ENCODE results near the gene GAREM1. TPM values are rescaled to one million over a fixed set of nuclear protein-coding genes. Genes with fewer than 3 reads are reported as not detected.

GAREM1 gene
- total and polyA plus RNA-seq, 8 donors = 2.9 to 55.9 (median 13.5) TPM

DNA sequence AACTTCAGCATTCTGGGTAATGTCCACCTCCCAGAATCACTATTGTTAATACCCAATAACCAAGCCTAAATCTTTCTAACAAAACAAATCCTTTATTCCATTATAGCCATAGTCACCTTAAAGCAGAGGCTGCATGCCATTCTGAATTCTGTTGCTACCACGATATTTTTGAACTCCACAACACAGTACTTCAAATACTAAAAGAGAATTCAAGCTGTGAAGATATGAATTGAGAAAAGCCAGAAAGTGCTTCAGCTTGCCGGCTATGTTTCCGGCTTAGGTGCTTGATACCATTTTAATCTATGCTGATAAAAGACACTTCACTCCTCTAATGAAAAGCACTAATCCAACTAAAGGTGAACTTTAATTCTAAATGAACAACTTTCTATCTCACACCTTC lies 41.3 kb downstream of the GAREM1 start:
- ATAC-seq = no peak
- WGBS, 2 donors = 49 to 63% methylated on average over 3 of the region's 3 CpGs
- intact Hi-C loops (cut with DNase I) = no loop called here
- no peak for TF ChIP-seq CTCF (IDR thresholded peaks at IDR 0.05)
- no peak overlapping the region for H3K27ac ChIP-seq
- no peaks in the 10 kb centered on the region for H3K9me3 ChIP-seq
- FAIRE-seq = no peak
- peaks cover 22 to 35% (median 24%) of the 10 kb centered on the region in 3 donors for H3K4me1 ChIP-seq
- no peaks in the 10 kb centered on the region for H3K36me3 ChIP-seq
- no peaks in the 10 kb centered on the region for H3K27me3 ChIP-seq
- no peak for DNase-seq
- no peak overlapping the region for H3K4me3 ChIP-seq

DNA sequence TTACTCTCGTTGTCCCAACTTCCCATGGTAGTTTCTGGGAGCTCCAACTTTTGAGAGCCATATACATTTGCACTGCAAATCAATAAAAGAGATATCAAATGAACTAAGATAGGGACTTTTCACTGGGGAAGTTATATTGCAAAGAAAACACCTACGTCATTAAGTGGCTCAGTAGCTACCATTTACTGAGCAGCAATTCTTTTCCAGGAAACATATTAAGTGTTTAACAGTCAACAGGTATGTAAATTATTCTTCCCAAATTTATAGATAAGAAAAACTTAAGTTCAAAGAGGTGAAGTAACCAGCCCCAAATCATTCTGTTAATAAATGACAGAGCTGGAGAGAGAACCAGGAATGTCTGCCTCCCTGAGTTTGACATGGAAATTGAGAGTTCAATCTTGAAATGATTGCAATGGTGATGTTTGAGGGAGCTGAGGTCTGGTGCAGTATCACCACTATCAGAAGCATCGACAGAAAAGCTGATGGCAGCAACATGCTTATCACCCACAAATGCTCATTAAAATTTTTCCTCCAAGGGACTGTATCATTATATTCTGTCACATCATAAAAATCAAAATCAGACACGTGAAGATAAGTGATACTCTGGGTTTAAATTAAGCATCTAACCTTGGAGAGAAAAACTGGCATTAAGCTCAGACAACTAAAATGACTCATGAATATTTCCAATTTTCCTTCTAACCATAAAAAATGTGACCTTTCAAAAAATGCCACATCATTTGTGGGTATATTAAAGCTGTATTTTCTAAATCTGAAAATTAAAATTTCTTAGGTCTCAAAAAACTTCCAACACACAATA lies 43.4 kb downstream of the GAREM1 start:
- Histone ChIP-seq H3K27me3 (no peaks in the 10 kb centered on the region), H3K27ac (peak overlapping the region in 2 of 4 donors; percentile 7 to 42), H3K36me3 (no peaks in the 10 kb centered on the region), H3K9me3 (no peaks in the 10 kb centered on the region), H3K4me1 (peaks cover 21 to 33% (median 25%) of the 10 kb centered on the region in 3 donors), H3K4me3 (no peak overlapping the region)
- intact Hi-C loops (cut with DNase I) = no loop called here
- DNase-seq (no peak), FAIRE-seq (no peak), ATAC-seq (peak; percentile 13 to 64 (median 61))
- 27 to 28% methylated on average over 4 of the region's 4 CpGs for WGBS, 2 donors
- TF ChIP-seq CTCF (IDR thresholded peaks at IDR 0.05) = no peak

DNA sequence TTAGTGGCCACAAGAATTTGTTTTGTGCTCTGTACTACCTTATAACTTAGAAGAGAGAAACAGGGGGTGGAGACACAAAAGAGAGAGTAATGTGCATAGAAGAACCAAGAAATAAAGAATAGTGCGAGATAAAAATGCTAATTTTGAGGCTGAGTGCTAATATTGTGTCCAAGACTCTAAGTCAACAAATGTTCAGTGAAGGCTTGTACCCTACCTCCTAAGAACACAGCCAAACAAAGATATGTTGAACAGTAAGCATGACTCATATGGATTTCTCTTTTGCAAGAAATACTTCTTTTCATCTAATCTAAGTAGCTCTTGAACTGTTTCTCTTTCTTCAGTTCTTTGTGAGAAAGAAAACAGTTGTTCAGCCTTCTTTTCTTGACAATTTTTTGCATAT lies 45.2 kb downstream of the GAREM1 start:
- Histone ChIP-seq H3K27ac (peak overlapping the region in 1 of 4 donors; percentile 41), H3K36me3 (no peaks in the 10 kb centered on the region), H3K9me3 (no peaks in the 10 kb centered on the region), H3K4me1 (peaks cover 21 to 33% (median 25%) of the 10 kb centered on the region in 3 donors), H3K27me3 (no peaks in the 10 kb centered on the region), H3K4me3 (no peak overlapping the region)
- intact Hi-C loops (cut with DNase I) = no loop called here
- DNase-seq (no peak), ATAC-seq (peak; percentile 27 to 74 (median 61)), FAIRE-seq (no peak)
- 68 to 80% methylated on average over 1 of the region's 1 CpG for WGBS, 2 donors
- no peak for TF ChIP-seq CTCF (IDR thresholded peaks at IDR 0.05)

GRCh38 chr18:32424696-32425095 lies 46.0 kb downstream of the GAREM1 start:
- H3K36me3 ChIP-seq = no peaks in the 10 kb centered on the region
- intact Hi-C loops (cut with DNase I) = no loop called here
- TF ChIP-seq CTCF (IDR thresholded peaks at IDR 0.05) = no peak
- peak in 1 of 4 donors; percentile 24 for ATAC-seq
- peaks cover 21 to 32% (median 25%) of the 10 kb centered on the region in 3 donors for H3K4me1 ChIP-seq
- no peak overlapping the region for H3K27ac ChIP-seq
- DNase-seq = no peak
- FAIRE-seq = no peak
- H3K9me3 ChIP-seq = no peaks in the 10 kb centered on the region
- no peaks in the 10 kb centered on the region for H3K27me3 ChIP-seq
- H3K4me3 ChIP-seq = no peak overlapping the region
- 27 to 43% methylated on average over 1 of the region's 1 CpG for WGBS, 2 donors
